ENCODE results near the gene ZFP90.

The ZFP90 gene

GRCh38 chr16:68508013-68508412, 31.1 kb upstream of the ZFP90 start:
- Histone ChIP-seq H3K4me1 (ENCODE audit: control insufficient read depth, insufficient read depth, low read length) (no peaks in the 10 kb centered on the region), H3K4me3 (ENCODE audit: low read depth, low read length) (no peak overlapping the region), H3K36me3 (ENCODE audit: control insufficient read depth in 2 of 2, insufficient read depth in 1 of 2, low read length in 2 of 2) (no peaks in the 10 kb centered on the region), H3K9me3 (ENCODE audit: control insufficient read depth, insufficient read depth, low read depth, low read length) (no peaks in the 10 kb centered on the region), H3K27ac (ENCODE audit: extremely low read depth, low read depth, low read length) (no peak overlapping the region)
- TF ChIP-seq ZNF768 (tag by site-specific recombination; IDR thresholded peaks at IDR 0.05): no peak
- TF ChIP-seq ZNF623 (tag by site-specific recombination; IDR thresholded peaks at IDR 0.05): no peak
- TF ChIP-seq, protein P1, sequence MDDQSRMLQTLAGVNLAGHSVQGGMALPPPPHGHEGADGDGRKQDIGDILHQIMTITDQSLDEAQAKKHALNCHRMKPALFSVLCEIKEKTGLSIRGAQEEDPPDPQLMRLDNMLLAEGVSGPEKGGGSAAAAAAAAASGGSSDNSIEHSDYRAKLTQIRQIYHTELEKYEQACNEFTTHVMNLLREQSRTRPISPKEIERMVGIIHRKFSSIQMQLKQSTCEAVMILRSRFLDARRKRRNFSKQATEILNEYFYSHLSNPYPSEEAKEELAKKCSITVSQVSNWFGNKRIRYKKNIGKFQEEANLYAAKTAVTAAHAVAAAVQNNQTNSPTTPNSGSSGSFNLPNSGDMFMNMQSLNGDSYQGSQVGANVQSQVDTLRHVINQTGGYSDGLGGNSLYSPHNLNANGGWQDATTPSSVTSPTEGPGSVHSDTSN (CRISPR knock-in tag; IDR thresholded peaks at IDR 0.05): no peak
- TF ChIP-seq, protein P2, sequence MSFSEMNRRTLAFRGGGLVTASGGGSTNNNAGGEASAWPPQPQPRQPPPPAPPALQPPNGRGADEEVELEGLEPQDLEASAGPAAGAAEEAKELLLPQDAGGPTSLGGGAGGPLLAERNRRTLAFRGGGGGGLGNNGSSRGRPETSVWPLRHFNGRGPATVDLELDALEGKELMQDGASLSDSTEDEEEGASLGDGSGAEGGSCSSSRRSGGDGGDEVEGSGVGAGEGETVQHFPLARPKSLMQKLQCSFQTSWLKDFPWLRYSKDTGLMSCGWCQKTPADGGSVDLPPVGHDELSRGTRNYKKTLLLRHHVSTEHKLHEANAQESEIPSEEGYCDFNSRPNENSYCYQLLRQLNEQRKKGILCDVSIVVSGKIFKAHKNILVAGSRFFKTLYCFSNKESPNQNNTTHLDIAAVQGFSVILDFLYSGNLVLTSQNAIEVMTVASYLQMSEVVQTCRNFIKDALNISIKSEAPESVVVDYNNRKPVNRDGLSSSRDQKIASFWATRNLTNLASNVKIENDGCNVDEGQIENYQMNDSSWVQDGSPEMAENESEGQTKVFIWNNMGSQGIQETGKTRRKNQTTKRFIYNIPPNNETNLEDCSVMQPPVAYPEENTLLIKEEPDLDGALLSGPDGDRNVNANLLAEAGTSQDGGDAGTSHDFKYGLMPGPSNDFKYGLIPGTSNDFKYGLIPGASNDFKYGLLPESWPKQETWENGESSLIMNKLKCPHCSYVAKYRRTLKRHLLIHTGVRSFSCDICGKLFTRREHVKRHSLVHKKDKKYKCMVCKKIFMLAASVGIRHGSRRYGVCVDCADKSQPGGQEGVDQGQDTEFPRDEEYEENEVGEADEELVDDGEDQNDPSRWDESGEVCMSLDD (tag by site-specific recombination; IDR thresholded peaks at IDR 0.05): no peak
- TF ChIP-seq ZBTB17 (tag by site-specific recombination; IDR thresholded peaks at IDR 0.05): no peak
- TF ChIP-seq CTCF (tag by site-specific recombination; IDR thresholded peaks at IDR 0.05): no peak
- TF ChIP-seq, protein P3, sequence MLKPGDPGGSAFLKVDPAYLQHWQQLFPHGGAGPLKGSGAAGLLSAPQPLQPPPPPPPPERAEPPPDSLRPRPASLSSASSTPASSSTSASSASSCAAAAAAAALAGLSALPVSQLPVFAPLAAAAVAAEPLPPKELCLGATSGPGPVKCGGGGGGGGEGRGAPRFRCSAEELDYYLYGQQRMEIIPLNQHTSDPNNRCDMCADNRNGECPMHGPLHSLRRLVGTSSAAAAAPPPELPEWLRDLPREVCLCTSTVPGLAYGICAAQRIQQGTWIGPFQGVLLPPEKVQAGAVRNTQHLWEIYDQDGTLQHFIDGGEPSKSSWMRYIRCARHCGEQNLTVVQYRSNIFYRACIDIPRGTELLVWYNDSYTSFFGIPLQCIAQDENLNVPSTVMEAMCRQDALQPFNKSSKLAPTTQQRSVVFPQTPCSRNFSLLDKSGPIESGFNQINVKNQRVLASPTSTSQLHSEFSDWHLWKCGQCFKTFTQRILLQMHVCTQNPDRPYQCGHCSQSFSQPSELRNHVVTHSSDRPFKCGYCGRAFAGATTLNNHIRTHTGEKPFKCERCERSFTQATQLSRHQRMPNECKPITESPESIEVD (tag by site-specific recombination; IDR thresholded peaks at IDR 0.05): no peak
- no peak for TF ChIP-seq ZNF10 (tag by site-specific recombination; IDR thresholded peaks at IDR 0.05)
- TF ChIP-seq REST (tag by site-specific recombination; IDR thresholded peaks at IDR 0.05): no peak
- no peak for TF ChIP-seq ZNF777 (tag by site-specific recombination; IDR thresholded peaks at IDR 0.05; ENCODE audit: borderline replicate concordance)
- no peak for TF ChIP-seq ZNF529 (tag by site-specific recombination; IDR thresholded peaks at IDR 0.05; ENCODE audit: insufficient replicate concordance)
- CTCF ChIA-PET: interaction anchor here (0.8 to 1.5 kb wide), 3 partner anchors 13 to 108 kb away, joined by 3 to 5 read pairs (median 3); no protein-coding TSS in a partner anchor
- POLR2A ChIA-PET: no interaction called here

DNA sequence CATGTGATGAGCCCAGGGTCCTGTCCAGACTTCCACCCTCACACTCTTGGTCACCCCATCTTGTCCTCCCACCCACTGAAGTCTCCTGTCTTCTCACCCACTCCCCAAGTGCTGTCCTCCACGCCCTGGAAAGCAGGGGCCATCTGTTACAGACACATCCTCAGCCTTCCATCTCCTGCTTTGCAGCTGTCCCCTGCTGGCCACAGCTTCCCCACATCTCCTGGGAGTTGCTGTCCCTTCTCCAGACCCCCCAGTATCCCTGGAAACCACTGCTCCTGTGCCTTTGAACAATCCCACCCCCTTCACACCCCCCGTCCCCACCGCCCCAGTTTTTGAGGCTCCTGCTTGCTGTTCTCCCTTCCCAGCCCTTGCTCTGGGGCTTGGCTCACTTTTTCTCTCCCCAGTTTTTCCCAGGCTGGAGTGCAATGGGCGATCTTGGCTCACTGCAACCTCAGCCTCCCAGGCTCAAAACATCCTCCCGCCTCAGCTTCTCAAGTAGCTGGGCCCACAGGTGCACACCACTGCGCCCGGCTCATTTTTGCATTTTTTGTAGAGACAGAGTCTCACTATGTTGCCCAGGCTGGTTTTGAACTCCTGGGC, 30.4 kb upstream of the ZFP90 start:
- CTCF ChIA-PET: interaction anchor here (0.7 to 4.5 kb wide), 6 partner anchors 12 to 127 kb away, joined by 3 to 47 read pairs (median 7); no protein-coding TSS in a partner anchor
- Histone ChIP-seq H3K4me3 (ENCODE audit: low read depth, low read length) (no peak overlapping the region), H3K9me3 (ENCODE audit: control insufficient read depth, insufficient read depth, low read depth, low read length) (no peaks in the 10 kb centered on the region), H3K36me3 (ENCODE audit: control insufficient read depth in 2 of 2, insufficient read depth in 1 of 2, low read length in 2 of 2) (no peaks in the 10 kb centered on the region), H3K4me1 (ENCODE audit: control insufficient read depth, insufficient read depth, low read length) (no peaks in the 10 kb centered on the region), H3K27ac (ENCODE audit: extremely low read depth, low read depth, low read length) (no peak overlapping the region)
- POLR2A ChIA-PET: no interaction called here
- TF ChIP-seq ZNF596 (tag by site-specific recombination; IDR thresholded peaks at IDR 0.05): no peak
- no peak for TF ChIP-seq ZNF701 (tag by site-specific recombination; IDR thresholded peaks at IDR 0.05)
- TF ChIP-seq ZSCAN23 (tag by site-specific recombination; IDR thresholded peaks at IDR 0.05): no peak
- no peak for TF ChIP-seq SP7 (tag by site-specific recombination; IDR thresholded peaks at IDR 0.05)
- no peak for TF ChIP-seq ZNF266 (tag by site-specific recombination; IDR thresholded peaks at IDR 0.05; ENCODE audit: low read depth)
- TF ChIP-seq ZNF530 (tag by site-specific recombination; IDR thresholded peaks at IDR 0.05; ENCODE audit: low read depth): no peak
- TF ChIP-seq, protein P4, sequence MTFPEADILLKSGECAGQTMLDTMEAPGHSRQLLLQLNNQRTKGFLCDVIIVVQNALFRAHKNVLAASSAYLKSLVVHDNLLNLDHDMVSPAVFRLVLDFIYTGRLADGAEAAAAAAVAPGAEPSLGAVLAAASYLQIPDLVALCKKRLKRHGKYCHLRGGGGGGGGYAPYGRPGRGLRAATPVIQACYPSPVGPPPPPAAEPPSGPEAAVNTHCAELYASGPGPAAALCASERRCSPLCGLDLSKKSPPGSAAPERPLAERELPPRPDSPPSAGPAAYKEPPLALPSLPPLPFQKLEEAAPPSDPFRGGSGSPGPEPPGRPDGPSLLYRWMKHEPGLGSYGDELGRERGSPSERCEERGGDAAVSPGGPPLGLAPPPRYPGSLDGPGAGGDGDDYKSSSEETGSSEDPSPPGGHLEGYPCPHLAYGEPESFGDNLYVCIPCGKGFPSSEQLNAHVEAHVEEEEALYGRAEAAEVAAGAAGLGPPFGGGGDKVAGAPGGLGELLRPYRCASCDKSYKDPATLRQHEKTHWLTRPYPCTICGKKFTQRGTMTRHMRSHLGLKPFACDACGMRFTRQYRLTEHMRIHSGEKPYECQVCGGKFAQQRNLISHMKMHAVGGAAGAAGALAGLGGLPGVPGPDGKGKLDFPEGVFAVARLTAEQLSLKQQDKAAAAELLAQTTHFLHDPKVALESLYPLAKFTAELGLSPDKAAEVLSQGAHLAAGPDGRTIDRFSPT (tag by site-specific recombination; IDR thresholded peaks at IDR 0.05): no peak
- TF ChIP-seq WT1 (tag by site-specific recombination; IDR thresholded peaks at IDR 0.05): no peak
- TF ChIP-seq ZNF426 (tag by site-specific recombination; IDR thresholded peaks at IDR 0.05): no peak

Data from HEK293 (cell line).